ENCODE measurements around the gene IGF1R. TPM values are rescaled to one million over a fixed set of nuclear protein-coding genes. Genes with fewer than 3 reads are reported as not detected.

IGF1R gene
- total RNA-seq, 4 donors from 2014 or later = 49.4 to 239 (median 109) TPM

- peaks cover 0 to 16% (median 0%) of the 10 kb centered on the region in 4 donors for H3K4me1 ChIP-seq
- peak overlapping the region in 1 of 4 donors; percentile 39 for H3K27ac ChIP-seq
- 91% methylated on average over 20 of the region's 20 CpGs; no CpG with 5 or more reads in 1 of the 2 donors for WGBS, 2 donors (ENCODE audit: low coverage in 1 of 2)
- in situ Hi-C loops (cut with MboI; ENCODE audit: low pct_ligation_motif_present in 1 of 4, low pct_unique_long_range_greater_than_20kb in 1 of 4, low sequenced_read_pairs in 3 of 4) (loop anchor here in 2 of 4 donors (25.0 kb wide), 1 partner anchor 387 kb away; no protein-coding TSS in a partner anchor), intact Hi-C loops (cut with DNase I; ENCODE audit: low total_unique reads) (no loop called here)
- H3K9me3 ChIP-seq = no peaks in the 10 kb centered on the region
- TF ChIP-seq POLR2A (IDR thresholded peaks at IDR 0.05) (no peak), CTCF (IDR thresholded peaks at IDR 0.05) (no peak), POLR2AphosphoS5 (IDR thresholded peaks at IDR 0.05) (no peak), EP300 (IDR thresholded peaks at IDR 0.05; ENCODE audit: low read depth) (no peak)
- H3K4me3 ChIP-seq = no peak overlapping the region
- no peaks in the 10 kb centered on the region for H3K27me3 ChIP-seq
- no peaks in the 10 kb centered on the region for H3K36me3 ChIP-seq
- DNase-seq = no peak
These were observed 251.1 kb downstream of the IGF1R start for GRCh38 chr15:98899272-98900021.

GRCh38 chr15:98900356-98900755, 252.0 kb downstream of the IGF1R start:
- H3K4me3 ChIP-seq = no peak overlapping the region
- H3K9me3 ChIP-seq = no peaks in the 10 kb centered on the region
- no peaks in the 10 kb centered on the region for H3K27me3 ChIP-seq
- H3K27ac ChIP-seq = peak overlapping the region in 3 of 4 donors; percentile 10 to 57 (median 39)
- no peak for DNase-seq
- WGBS, 2 donors (ENCODE audit: low coverage in 1 of 2) = 66 to 76% methylated on average over 5 of the region's 5 CpGs
- TF ChIP-seq EP300 (IDR thresholded peaks at IDR 0.05; ENCODE audit: low read depth) (no peak), POLR2A (IDR thresholded peaks at IDR 0.05) (no peak), POLR2AphosphoS5 (IDR thresholded peaks at IDR 0.05) (no peak), CTCF (IDR thresholded peaks at IDR 0.05) (no peak)
- intact Hi-C loops (cut with DNase I; ENCODE audit: low total_unique reads) = no loop called here
- in situ Hi-C loops (cut with MboI; ENCODE audit: low pct_ligation_motif_present in 1 of 4, low pct_unique_long_range_greater_than_20kb in 1 of 4, low sequenced_read_pairs in 3 of 4) = no loop called here
- no peaks in the 10 kb centered on the region for H3K36me3 ChIP-seq
- H3K4me1 ChIP-seq = peaks cover 0 to 16% (median 0%) of the 10 kb centered on the region in 4 donors

- Histone ChIP-seq H3K27ac (peak overlapping the region in 3 of 4 donors; percentile 5 to 57 (median 39)), H3K4me3 (no peak overlapping the region), H3K27me3 (no peaks in the 10 kb centered on the region), H3K4me1 (peaks cover 0 to 10% (median 1%) of the 10 kb centered on the region in 4 donors), H3K36me3 (no peaks in the 10 kb centered on the region), H3K9me3 (no peaks in the 10 kb centered on the region)
- no peak for DNase-seq
- intact Hi-C loops (cut with DNase I; ENCODE audit: low total_unique reads) (no loop called here), in situ Hi-C loops (cut with MboI; ENCODE audit: low pct_ligation_motif_present in 1 of 4, low pct_unique_long_range_greater_than_20kb in 1 of 4, low sequenced_read_pairs in 3 of 4) (no loop called here)
- no peak for TF ChIP-seq EP300 (IDR thresholded peaks at IDR 0.05; ENCODE audit: low read depth)
- no peak for TF ChIP-seq POLR2AphosphoS5 (IDR thresholded peaks at IDR 0.05)
- TF ChIP-seq CTCF (IDR thresholded peaks at IDR 0.05) = no peak
- no peak for TF ChIP-seq POLR2A (IDR thresholded peaks at IDR 0.05)
- 80 to 81% methylated on average over 4 to 10 of the region's 10 CpGs for WGBS, 2 donors (ENCODE audit: low coverage in 1 of 2)
These were observed 253.2 kb downstream of the IGF1R start for GRCh38 chr15:98901434-98902072.

- intact Hi-C loops (cut with DNase I; ENCODE audit: low total_unique reads) = no loop called here
- no peak overlapping the region for H3K27ac ChIP-seq
These were observed 254.6 kb downstream of the IGF1R start for GRCh38 chr15:98902931-98903330.

More at GRCh38 chr15:98902931-98903330, 254.6 kb downstream of the IGF1R start:
- in situ Hi-C loops (cut with MboI; ENCODE audit: low pct_ligation_motif_present in 1 of 4, low pct_unique_long_range_greater_than_20kb in 1 of 4, low sequenced_read_pairs in 3 of 4) = no loop called here
- Histone ChIP-seq H3K4me1 (peaks cover 0 to 11% (median 8%) of the 10 kb centered on the region in 4 donors), H3K9me3 (no peaks in the 10 kb centered on the region), H3K4me3 (no peak overlapping the region), H3K27me3 (no peaks in the 10 kb centered on the region), H3K36me3 (no peaks in the 10 kb centered on the region)
- DNase-seq = no peak
- TF ChIP-seq EP300 (IDR thresholded peaks at IDR 0.05; ENCODE audit: low read depth) = no peak
- no peak for TF ChIP-seq CTCF (IDR thresholded peaks at IDR 0.05)
- no peak for TF ChIP-seq POLR2A (IDR thresholded peaks at IDR 0.05)
- TF ChIP-seq POLR2AphosphoS5 (IDR thresholded peaks at IDR 0.05) = no peak
- 88 to 100% methylated on average over 2 to 4 of the region's 4 CpGs for WGBS, 2 donors (ENCODE audit: low coverage in 1 of 2)

Measured in transverse colon (tissue), 4 donors.